Osteocyte (in vitro differentiated cells): ENCODE data around the gene ADAMTSL2. TPM values are rescaled to one million over a fixed set of nuclear protein-coding genes. Genes with fewer than 3 reads are reported as not detected.

ENCODE experiments used
- DNase-seq: peaks from one replicate; pipeline ENCODE4 v3.0.0; 2021; ENCODE audit warnings: mixed read lengths; ENCODE audit not compliant: unreplicated experiment; ENCODE audit errors: extremely low spot score
- H3K27ac Mint-ChIP-seq: one replicate; pipeline ENCODE4 v1.8.0; 2021; ENCODE audit warnings: mild to moderate bottlenecking, mixed read lengths; ENCODE audit not compliant: unreplicated experiment
- H3K27me3 Mint-ChIP-seq: one replicate; pipeline ENCODE4 v1.8.0; 2021; ENCODE audit warnings: mixed read lengths; ENCODE audit not compliant: unreplicated experiment
- H3K36me3 Mint-ChIP-seq: one replicate; pipeline ENCODE4 v1.8.0; 2021; ENCODE audit warnings: mixed read lengths; ENCODE audit not compliant: unreplicated experiment
- H3K4me1 Mint-ChIP-seq: one replicate; pipeline ENCODE4 v1.8.0; 2021; ENCODE audit warnings: mixed read lengths; ENCODE audit not compliant: unreplicated experiment
- H3K4me3 Mint-ChIP-seq: one replicate; pipeline ENCODE4 v1.8.0; 2021; ENCODE audit warnings: mild to moderate bottlenecking, moderate library complexity, mixed read lengths; ENCODE audit not compliant: unreplicated experiment
- H3K9me3 Mint-ChIP-seq: one replicate; pipeline ENCODE4 v1.8.0; 2021; ENCODE audit warnings: mixed read lengths; ENCODE audit not compliant: unreplicated experiment
- total RNA-seq: library from RNA; stranded (reverse); gene quantifications from 2 replicates; pipeline ENCODE4 v1.2.1, GENCODE V29; 2021
- TF ChIP-seq, protein P1 (sequence below): fragments of 200-600 bp; sonication (generic); IDR thresholded peaks from 2 replicates; pipeline ENCODE4 v1.5.0; 2021; ENCODE audit warnings: antibody characterized with exemption, mild to moderate bottlenecking, moderate library complexity

Gene ADAMTSL2
- total RNA-seq, 1 donor from 2014 or later, result 0.11 TPM

DNA sequence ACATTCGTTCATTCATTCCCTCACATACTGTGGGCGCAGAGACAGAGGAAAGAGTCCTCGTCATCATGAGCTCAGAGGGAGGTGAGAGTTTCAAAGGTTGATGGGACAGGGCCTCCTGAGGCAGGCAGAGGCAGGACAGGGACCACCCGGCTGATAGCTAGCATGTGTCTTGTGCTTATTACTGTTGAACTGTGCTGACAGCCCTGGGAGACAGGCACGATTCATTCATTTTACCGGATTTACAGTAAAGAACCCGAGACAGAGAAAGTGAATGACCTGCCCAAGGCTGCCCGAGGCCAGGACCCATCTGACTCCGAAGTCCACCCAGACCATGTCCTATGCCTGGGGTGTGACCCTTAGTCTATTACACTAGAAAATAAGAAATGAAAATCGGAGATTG is 79.6 kb downstream of the ADAMTSL2 start:
- no peak for DNase-seq
- Mint-ChIP-seq H3K27me3 (peaks cover 62% of the 10 kb centered on the region), H3K9me3 (no peaks in the 10 kb centered on the region), H3K4me1 (peaks cover 1% of the 10 kb centered on the region), H3K4me3 (no peak overlapping the region), H3K36me3 (no peaks in the 10 kb centered on the region), H3K27ac (no peak overlapping the region)
- TF ChIP-seq, protein P1, sequence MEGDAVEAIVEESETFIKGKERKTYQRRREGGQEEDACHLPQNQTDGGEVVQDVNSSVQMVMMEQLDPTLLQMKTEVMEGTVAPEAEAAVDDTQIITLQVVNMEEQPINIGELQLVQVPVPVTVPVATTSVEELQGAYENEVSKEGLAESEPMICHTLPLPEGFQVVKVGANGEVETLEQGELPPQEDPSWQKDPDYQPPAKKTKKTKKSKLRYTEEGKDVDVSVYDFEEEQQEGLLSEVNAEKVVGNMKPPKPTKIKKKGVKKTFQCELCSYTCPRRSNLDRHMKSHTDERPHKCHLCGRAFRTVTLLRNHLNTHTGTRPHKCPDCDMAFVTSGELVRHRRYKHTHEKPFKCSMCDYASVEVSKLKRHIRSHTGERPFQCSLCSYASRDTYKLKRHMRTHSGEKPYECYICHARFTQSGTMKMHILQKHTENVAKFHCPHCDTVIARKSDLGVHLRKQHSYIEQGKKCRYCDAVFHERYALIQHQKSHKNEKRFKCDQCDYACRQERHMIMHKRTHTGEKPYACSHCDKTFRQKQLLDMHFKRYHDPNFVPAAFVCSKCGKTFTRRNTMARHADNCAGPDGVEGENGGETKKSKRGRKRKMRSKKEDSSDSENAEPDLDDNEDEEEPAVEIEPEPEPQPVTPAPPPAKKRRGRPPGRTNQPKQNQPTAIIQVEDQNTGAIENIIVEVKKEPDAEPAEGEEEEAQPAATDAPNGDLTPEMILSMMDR, result no peak

DNA sequence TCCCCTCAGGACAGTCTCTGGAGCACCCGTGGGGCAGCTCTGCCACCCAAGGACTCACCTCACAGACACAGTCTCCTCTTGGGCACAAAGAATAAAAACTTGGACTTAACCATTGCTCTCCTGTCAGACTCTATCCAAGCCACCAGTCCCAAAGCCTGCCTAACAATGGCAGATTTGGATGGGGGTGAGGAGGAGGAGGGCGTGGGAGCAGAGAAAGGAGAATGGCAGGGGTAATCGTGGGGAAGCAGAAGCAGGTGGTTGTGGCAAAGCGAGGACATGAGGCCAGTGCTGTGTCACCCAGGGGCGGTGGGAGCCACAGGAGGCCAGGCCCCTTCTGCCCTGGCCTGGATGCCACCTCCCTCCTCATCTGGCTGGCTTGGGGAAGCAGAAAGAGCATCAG is 80.2 kb downstream of the ADAMTSL2 start:
- DNase-seq, result no peak
- Mint-ChIP-seq H3K27ac (no peak overlapping the region), H3K27me3 (peaks cover 64% of the 10 kb centered on the region), H3K4me1 (no peaks in the 10 kb centered on the region), H3K9me3 (no peaks in the 10 kb centered on the region), H3K36me3 (no peaks in the 10 kb centered on the region), H3K4me3 (no peak overlapping the region)
- TF ChIP-seq, protein P1, result no peak

DNA sequence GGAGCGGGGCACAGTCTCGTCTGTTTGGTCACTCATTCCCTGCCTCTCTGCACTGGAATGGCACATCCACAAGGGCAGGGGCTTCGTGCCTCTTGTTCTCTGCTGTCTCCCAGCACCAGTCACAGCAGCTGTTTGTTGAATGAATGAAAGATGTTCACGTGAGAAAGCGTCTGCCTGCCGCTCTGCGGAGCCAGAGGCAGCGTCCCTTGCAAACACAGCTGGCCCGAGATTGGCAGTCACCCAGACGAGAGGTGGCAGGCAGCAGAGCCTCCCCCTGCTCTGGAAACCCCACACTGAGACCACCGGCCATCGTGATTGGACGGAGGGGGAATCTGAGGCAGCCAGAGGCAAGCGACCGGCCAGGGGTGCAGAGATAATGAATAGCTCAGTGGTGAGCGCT is 80.7 kb downstream of the ADAMTSL2 start:
- no peak for DNase-seq
- TF ChIP-seq, protein P1, result no peak
- Mint-ChIP-seq H3K4me1 (no peaks in the 10 kb centered on the region), H3K27ac (no peak overlapping the region), H3K4me3 (no peak overlapping the region), H3K27me3 (peaks cover 66% of the 10 kb centered on the region), H3K9me3 (no peaks in the 10 kb centered on the region), H3K36me3 (no peaks in the 10 kb centered on the region)

DNA sequence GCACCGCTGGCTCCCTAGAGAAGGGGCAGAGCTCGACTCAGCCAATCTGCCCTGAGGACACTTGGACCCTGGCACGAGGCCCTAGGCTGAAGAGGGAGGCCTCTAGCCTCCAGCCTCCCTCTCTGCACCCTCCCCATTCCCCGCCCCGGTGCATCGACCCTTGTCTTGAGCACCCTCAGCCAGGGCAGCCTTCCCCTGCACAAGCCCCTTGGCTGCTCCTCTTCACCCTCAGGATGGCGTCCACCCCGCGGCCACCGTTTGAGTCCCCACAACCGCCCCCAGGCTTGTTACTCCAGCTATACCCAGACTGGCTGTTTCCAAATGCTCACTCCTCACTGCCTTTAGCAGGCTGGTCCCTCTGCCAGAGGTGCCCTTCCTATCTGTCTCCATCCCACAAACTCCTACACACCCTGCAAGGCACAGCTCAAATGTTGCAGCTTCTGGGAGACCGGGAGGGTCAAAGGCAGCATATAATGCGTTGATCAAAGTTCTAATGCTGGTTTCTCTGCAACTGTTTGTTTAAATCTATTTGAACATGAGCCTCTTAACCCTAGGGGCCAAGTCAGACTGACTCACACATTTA is 81.2 kb downstream of the ADAMTSL2 start:
- TF ChIP-seq, protein P1, result no peak
- Mint-ChIP-seq H3K4me3 (no peak overlapping the region), H3K9me3 (no peaks in the 10 kb centered on the region)

DNA sequence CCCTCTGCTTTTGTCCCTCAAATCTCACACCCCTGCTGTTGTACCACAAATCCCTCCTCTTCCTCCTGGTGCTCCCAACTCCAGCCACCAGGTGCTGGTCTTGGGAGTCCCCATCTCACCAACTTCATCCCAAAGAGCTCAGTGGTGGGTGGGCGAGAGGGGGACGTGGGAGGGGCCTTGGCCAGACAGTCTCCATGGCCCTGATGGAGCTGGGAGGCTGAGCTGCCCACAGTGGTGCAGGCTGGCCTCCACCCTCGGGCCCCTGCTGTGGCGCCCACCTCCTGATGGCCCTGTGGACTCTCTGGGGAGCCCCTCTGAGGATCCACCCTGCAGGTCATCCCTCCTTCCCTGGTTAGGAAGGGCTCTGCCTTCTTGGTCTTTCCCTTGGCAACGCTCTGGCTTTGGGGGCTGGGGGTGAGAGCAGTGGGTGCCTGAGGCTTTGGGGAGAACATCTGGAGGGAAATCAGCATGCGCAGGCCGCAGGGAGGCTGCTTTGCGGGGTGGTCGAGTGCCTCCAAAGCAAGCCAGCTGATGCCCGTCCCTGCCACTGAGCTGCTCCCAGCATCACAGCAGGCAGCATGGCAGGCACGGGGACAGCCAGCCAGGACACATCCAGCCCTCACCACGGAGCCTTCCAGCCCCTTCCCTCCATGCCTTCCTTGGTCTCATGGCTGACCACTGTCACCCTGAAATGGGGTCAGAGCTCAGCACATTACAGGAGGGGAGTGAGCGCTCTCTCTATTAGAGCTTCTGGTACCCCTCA is 82.3 kb downstream of the ADAMTSL2 start:
- no peaks in the 10 kb centered on the region for H3K36me3 Mint-ChIP-seq
- no peak overlapping the region for H3K27ac Mint-ChIP-seq
- H3K27me3 Mint-ChIP-seq, result peaks cover 59% of the 10 kb centered on the region
- TF ChIP-seq, protein P1, result no peak
- H3K9me3 Mint-ChIP-seq, result no peaks in the 10 kb centered on the region
- H3K4me3 Mint-ChIP-seq, result no peak overlapping the region
- no peak for DNase-seq
- no peaks in the 10 kb centered on the region for H3K4me1 Mint-ChIP-seq

More for the DNA sequence above, 81.2 kb downstream of the ADAMTSL2 start:
- H3K36me3 Mint-ChIP-seq, result no peaks in the 10 kb centered on the region
- no peak for DNase-seq
- no peak overlapping the region for H3K27ac Mint-ChIP-seq
- no peaks in the 10 kb centered on the region for H3K4me1 Mint-ChIP-seq
- peaks cover 62% of the 10 kb centered on the region for H3K27me3 Mint-ChIP-seq
